HG03378 (cell line): ENCODE results near the gene ATXN2L.
"Not testable (repeated sequence)": the region's sequence is repeated elsewhere in the genome, so short reads cannot be mapped to it uniquely, and the experiment has no call there.

ENCODE experiments used
- ATAC-seq: cut with Tn5 transposase; IDR thresholded peaks from one replicate; pipeline ENCODE4 v1.9.1; 2021; ENCODE audit warnings: mild to moderate bottlenecking, moderate library complexity; ENCODE audit not compliant: unreplicated experiment

Gene ATXN2L

DNA sequence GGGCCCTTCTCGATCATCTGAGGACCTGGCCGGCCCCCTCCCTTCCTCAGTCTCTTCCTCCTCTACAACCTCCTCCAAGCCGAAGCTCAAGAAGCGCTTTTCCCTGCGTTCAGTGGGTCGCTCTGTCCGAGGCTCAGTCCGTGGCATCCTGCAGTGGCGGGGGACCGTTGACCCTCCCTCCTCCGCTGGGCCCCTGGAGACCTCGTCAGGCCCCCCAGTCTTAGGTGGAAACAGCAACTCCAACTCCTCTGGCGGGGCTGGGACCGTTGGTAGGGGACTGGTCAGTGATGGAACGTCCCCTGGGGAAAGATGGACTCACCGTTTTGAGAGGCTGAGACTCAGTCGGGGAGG lies 43.6 kb downstream of the ATXN2L start:
- no peak for ATAC-seq

DNA sequence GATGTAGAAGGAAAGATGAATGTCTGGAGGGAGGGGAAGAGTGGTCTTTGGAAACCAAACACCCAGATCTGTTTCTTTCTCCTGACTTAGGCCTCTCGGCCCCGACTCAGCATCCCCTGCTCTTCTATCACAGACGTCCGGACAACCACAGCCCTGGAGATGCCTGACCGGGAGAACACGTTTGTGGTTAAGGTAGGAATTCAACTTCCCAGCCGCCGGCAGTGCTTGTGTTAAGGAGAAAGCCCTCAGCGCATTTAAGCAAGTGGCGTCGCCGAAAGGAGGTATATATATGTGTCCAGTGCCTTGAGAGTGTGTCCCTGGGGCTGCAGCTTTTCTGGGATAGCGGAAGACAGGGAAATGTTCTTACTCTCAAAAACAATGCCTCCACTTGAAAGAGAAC lies 44.4 kb downstream of the ATXN2L start:
- ATAC-seq, result no peak

DNA sequence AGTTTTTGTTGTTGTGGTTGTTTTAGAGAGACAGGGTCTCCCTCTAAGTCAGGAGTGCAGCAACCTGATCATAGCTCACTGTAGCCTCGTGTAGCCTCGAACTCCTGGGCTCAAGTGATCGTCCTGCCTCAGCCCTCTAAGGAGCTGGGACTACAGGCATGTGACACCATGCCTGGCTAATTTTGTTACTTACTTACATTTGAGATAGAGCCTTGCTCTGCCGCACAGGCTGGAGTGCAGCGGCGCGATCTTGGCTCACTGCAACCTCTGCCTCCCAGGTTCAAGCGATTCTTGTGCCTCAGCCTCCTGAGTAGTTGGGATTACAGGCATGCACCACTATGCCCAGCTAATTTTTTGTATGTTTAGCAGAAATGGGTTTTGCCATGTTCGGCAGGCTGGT lies 44.8 kb downstream of the ATXN2L start:
- not testable (repeated sequence) for ATAC-seq

DNA sequence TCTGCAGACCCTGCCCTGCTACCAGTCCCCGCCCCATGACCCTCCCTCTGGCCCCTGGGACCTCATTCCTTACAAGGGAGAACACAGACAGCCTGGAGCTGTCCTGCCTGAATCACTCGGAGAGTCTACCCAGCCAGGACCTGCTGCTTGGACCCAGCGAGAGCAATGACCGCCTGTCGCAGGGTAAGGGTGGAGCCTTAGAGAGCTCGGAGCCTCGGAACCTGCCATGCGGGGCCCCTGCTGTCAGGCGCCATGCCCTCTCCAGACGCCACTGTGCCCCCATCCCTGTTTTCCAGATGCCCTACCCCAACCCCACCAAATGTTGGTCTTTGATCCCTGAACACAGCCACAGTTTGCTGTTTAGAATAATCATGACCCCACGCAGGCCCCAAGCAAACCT lies 46.4 kb downstream of the ATXN2L start:
- ATAC-seq, result no peak

DNA sequence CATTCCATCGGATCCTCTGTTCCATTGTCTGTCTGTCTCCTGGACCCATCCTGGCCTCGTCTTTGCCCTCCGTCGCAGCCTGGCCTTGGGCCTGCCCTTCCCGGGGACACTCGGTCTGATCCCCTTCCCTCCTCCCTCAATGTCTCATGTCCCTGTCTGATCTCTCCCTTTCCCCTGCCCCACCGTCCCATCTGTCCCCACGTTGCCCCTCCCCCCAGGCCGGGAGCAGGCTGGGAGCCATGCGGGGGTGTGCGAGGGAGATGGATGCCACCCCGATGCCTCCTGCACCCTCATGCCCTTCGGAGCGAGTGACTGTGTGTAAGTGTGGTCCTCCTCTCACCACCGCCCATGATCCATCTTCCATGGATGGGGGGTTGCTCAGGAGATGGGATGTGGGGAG lies 50.2 kb downstream of the ATXN2L start:
- no peak for ATAC-seq

DNA sequence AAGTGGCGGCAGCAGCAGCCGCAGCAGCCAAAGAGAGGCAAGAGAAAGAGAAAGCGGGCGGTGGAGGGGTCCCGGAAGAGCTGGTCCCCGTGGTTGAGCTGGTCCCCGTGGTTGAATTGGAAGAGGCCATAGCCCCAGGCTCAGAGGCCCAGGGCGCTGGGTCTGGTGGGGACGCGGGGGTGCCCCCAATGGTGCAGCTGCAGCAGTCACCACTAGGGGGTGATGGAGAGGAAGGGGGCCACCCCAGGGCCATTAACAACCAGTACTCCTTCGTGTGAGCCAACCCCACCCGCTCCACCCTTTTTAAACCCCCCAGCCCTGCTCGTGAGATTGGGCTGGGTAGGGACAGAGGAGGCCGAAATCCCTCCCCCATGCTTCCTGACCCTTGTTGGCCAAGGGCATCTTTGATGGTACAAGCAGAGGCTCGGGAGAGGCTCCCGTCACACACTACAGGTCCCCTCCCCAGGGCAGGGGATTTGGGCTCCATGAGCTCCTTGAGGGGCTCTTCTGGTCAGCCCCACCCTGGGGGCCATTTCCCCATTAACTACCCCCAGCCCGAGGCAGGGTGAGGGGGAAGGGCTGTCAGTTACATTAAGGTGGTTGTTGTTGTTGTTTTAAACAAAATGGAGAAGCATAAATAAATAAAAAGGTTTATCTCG lies 50.9 kb downstream of the ATXN2L start:
- no peak for ATAC-seq

DNA sequence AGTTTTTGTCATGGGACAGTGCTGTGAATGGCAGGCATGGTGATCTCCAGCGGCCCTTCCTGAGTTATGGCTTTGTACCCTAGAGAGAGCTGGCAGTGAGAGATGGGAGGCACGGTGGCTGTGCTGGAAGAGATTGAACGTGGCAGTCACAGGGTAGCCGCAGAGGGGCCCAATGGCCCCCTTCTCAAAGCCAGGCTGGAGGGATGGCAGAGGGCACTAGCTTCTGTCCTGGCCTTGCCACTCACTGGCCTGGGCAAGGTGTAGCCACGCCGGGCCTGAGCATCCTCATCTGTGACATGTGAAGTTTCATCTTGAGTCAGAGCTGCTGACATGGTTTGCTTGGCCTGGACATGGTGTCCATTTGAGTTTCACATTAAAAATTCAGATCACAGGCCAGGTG lies 51.6 kb downstream of the ATXN2L start:
- ATAC-seq, result no peak

DNA sequence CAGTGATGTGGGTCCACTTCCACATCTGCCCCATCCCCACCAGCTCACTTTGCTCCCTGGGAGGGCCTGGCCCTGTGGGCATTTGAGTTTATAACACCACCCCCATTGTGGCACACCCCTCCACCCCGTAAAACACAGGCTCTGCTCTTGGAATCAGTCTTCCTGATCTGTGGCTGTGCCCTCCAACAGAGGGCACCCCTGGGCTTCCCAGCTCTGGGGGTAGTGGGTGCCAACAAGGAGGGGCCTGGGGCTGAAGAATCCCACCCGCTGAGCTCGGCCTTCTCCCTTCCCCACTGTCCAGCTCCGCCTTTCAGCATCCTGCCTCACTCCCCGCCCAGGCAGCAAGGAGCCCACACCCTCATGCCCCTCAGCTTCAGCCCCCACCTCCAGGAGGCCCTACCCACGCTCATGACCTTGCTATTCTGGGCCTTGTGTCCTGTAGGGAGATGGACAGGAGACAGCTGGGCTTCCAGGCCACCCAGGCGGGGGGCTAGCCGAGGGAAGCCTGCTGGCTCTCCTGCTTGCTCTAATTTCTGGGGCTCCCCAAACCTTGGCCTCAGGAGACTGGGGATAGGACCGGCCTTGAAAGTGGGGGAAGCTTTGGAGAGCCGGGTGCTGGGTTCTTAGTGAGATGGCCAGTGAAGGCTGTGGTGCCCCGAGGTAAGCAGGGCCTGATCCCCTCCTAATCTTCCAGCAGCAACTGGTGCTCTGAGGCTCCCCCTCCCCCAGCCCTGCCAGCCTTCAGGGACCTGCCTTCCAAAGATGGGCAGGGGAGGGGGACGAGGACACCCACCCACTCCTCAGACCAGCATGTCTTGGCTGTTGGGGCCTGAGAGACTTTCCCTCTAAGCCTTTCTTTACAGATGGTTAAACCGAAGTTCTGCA lies 52.6 kb downstream of the ATXN2L start:
- no peak for ATAC-seq

DNA sequence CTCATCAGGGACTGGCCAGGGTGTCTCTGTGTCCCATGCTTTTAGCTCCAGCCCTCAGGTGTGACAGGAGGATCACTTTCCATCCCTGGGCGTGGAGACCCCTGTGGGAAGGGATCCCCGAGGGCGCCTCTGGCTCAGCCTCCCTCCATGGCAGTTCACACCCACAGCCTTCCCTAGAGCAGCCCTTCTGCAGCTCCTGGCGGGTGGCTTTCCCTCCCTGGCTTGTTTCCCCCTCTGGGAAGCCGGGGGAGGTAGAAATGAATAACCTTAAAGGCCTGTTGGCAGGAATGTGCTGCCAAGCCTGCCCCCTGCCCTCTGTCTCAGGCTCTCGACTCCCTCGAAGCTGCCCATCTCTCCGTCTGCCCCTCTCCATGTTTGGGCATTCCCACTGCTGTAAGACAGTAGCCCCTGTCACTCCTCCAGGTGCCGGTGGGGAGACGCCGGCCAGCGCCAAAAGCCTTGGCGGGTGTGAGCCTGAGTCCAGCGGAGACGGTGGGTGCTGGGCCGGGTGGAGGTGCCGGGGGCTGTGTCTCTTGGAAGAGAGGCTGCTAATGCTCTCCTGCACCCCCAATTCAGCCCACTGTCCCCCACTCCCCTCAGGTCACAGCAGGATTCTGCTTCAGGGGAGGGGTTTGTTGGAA lies 53.3 kb downstream of the ATXN2L start:
- ATAC-seq, result no peak

DNA sequence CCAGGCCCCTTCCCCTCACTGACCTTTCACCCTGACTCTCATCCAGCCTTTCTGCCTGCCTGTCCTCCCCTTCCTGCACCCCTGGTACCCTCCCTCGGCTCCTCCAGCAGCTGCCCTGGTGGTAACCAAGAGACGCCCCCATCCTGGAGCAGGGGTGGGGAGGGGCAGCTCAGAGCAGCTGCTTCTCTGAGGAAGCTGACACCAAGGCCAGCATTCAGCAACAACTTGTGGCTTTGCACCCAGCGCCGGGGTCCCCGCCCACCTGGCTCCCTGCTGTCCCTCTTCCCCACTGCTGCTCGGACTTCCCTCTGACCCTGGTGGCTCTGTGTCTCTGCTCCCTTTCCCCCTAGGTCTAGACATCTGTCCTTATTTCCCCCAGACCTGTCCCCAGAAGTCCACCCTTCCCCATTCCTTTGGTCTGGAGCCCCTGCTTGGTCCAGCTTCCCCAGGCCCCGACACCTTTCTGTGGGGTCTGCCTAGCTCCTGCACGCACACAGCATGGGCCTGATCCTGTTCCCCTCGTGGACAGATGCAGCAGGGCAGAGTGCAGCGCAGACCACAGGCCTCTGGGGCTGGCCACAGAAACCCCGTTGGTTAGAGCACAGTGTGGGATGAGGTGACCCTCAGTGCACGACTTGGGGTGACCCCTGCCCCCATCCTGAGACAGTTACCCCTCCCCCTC lies 54.3 kb downstream of the ATXN2L start:
- no peak for ATAC-seq

DNA sequence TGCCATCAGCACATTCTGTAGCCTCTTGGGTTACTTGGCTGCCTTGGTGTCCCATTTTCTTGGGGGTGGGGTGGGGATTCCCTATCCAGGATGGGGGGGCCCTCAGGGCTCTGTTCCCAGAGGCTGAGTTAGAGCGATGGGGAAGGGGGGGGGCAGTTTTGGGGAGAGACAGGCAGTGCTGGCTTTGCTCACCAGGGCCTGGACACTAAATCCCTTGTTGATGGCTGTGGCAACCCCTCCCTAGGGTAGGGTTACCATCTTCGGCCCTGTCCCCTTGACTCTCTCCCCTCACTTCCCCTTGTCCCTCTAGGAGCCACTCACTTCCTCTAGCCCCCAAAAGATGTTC lies 54.8 kb downstream of the ATXN2L start:
- ATAC-seq, result no peak

DNA sequence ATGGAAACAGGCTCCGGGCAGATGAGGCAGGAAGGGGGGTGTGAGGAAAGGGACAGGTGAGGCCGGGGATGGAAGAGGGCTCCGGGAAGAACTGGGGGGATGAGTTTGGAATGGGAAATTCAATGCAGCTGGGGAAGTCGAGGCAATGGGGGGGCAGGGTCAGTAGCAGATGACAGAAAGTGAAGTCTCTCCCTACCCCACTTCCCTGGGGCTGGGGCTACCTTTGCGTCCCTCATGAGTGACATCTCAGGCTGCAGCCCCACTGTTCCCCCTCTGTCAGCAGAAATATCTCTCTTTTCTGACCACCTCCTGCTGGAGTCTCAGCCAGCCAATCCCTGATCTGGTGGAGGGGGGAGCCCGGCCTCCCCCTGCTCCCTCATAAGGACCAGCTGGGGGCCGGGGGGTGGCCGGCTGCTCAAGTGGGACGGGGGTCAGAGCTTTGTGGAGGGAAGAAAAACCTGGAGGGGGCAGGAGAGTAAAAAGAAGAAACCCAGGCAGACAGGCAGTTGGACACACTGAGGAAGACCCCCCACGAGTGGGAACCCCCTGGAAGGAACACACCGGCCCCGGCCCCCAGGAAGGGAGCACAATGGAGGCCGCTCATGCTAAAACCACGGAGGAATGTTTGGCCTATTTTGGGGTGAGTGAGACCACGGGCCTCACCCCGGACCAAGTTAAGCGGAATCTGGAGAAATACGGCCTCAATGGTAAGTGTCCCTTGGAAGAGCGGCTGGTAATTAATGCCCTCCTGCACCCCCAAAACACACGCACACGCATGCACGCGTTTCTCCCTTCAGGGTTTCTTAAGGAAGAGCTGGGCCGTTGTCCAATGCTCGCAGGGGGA lies 55.5 kb downstream of the ATXN2L start, which contains the start of gene ATP2A1:
ATP2A1 (plus strand) TSS at position 406 of the 844 bp plus-strand sequence; CDS start at position 590, 184 bp downstream.
- ATAC-seq, result no peak

DNA sequence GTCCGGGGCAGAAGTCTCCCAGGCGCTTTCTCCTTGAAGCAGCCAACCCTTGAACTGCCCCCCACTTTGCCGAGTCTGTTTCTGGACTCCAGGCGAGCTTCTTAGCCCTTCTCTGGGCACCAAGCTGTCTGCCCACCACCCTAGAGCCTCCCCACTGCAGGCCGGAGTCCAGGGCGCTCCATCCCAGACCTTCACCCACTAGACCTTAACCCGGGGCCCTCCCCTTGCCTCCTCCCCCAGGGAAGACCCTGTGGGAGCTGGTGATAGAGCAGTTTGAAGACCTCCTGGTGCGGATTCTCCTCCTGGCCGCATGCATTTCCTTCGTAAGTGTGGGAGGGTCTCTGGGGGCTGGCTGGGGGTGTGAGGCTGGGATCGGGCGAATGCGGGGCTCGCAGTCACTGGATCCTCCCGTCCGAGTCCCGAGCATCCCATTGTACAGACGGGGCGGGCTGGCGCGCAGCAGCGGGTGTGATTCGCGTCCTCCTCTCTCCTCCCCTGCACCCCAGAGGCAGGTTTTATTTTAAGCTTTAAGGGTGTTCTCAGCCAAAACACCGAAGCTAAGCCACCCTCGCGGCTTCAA lies 56.6 kb downstream of the ATXN2L start:
- ATAC-seq, result peak; percentile 9

DNA sequence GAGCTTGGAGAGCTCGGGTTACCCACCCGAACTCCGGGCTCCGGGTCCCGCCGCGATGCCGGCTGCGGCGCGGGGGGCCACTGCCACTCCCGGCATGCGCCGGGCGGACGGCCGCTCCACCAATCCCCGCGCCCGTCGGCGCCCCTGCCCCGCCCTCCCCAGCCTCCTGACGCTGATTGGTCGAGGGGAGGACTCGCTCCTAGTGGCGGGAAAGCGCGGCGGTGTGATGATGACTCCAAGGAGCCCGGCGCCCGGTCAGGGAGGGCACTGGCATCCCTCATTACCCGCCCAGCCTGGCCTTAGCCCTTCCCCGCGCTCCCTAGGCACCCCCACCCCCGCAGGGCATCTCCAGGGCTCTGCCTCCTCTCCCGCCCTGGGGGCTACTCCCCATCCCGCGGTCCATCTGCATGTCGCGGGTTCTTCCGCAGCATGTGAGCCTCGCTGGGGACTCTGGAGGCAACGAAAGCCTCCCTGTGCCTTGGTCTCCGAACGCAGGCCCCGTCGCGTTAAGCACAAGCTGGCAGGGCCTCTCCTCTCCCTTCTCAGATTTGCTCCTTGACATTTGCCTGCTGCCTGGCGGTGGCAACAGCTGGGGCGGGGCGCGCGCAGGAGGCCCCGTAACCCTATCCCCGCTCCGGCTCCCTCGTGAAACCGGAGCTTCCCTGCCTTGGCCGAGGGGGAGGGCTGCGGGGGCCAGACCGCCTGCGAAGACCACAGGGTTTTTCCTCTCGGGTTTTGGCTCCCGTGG lies 57.2 kb downstream of the ATXN2L start:
- ATAC-seq, result peak; percentile 46

DNA sequence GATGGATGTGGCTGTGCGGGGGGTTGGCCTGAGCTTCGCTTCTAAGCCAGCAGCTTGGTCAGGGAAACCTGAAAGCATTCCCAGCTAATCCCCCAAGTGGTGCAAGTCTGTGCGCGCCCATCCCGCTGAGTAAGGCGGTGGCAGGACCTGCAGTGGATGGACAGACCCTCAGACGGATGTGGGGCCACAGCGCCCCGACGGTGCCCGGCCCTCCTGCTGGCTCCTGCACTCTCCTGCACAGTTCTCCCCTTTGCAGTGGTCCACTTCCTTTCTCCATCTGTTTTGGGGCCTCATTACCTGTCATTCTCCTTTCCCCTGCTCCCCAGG lies 57.8 kb downstream of the ATXN2L start:
- ATAC-seq, result no peak

DNA sequence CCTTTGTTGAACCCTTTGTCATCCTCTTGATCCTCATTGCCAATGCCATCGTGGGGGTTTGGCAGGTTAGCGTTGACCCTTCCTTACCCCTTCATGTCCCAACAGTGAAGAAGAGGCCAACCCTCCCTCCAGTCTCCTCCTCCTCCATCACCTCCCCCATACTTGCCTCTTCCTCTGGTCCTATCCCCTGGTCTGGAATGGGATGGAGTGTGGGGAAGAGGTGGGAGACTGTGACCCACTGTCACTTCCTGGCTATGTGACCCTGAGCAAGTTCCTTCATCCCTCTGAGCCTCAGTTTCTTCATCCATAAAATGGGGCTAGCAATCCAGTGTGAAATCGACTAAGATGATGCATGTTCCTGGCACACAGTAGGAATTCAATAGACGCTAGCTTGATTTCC lies 58.2 kb downstream of the ATXN2L start:
- no peak for ATAC-seq

DNA sequence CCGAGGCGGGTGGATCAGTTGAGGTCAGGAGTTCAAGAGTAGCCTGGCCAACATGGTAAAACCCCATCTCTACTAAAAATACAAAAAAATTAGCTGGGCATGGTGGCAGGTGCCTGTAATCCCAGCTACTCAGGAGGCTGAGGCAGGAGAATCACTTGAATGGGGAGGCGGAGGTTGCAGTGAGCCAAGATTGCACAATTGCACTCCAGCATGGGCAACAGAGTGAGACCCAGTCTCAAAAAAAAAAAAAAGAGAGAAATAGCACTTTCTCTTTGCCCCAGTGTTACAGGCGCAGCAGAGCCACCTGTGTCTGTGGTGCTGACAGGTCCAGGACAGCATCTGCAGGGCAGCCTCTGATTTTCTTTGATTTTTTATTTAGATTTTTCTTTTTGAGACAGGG lies 58.8 kb downstream of the ATXN2L start:
- not testable (repeated sequence) for ATAC-seq

DNA sequence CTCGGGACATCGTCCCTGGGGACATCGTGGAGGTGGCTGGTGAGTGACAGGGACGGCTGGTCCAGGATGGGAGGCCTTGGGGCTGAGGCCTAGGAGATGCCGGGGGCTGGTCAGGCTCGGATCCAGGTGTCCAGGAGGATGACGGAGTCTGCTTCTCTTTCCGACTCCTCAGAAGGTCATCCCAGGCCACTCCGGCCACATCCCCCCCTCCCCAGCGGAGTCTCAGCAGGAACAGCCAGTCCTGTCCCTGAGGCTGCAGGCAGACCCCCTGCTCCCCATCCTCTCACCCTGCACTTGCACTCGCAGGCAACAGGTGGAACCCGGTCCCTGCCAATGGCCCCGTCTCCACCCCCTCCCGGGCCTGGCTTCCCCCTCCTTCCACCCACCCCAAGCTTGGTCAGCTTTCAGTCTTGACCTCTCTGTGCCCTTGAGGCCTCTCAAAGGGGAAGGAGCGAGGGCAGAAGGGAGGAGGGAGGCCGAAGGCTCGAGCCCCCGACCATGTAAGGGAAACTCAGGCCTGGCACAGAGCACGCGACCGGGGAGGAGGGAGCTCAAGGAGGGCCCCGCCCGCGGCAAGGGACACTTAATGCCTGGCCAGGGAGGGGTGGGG lies 59.9 kb downstream of the ATXN2L start:
- ATAC-seq, result no peak
